Vagina (tissue), 2 donors: Measurements from ENCODE around the gene S100A9.

ENCODE experiments used
- POLR2A ChIP-seq, 2 donors: fragments of 450-650 bp; IDR thresholded peaks; one replicate each; pipeline ENCODE4 v1.6.1; 2017; ENCODE audit warnings: antibody characterized with exemption in 2 of 2, mild to moderate bottlenecking in 2 of 2, moderate library complexity in 2 of 2
- POLR2AphosphoS5 ChIP-seq, 2 donors: sonication (generic); formaldehyde crosslinking; IDR thresholded peaks; one replicate each; pipeline ENCODE4 v1.9.0; 2017; ENCODE audit warnings: antibody characterized with exemption in 2 of 2, mild to moderate bottlenecking in 2 of 2, low read depth in 1 of 2; ENCODE audit not compliant: insufficient read depth in 1 of 2
- TF ChIP-seq, protein P1 (sequence below), 3 experiments: fragments of 450-650 bp in 2 of 3; fragments of 200-600 bp in 1 of 3; sonication (generic) in 1 of 3; IDR thresholded peaks; one replicate each; pipeline ENCODE4 v1.5.1; 2017 to 2019; ENCODE audit warnings: antibody characterized with exemption in 3 of 3, mild to moderate bottlenecking in 2 of 3, moderate library complexity in 2 of 3

DNA sequence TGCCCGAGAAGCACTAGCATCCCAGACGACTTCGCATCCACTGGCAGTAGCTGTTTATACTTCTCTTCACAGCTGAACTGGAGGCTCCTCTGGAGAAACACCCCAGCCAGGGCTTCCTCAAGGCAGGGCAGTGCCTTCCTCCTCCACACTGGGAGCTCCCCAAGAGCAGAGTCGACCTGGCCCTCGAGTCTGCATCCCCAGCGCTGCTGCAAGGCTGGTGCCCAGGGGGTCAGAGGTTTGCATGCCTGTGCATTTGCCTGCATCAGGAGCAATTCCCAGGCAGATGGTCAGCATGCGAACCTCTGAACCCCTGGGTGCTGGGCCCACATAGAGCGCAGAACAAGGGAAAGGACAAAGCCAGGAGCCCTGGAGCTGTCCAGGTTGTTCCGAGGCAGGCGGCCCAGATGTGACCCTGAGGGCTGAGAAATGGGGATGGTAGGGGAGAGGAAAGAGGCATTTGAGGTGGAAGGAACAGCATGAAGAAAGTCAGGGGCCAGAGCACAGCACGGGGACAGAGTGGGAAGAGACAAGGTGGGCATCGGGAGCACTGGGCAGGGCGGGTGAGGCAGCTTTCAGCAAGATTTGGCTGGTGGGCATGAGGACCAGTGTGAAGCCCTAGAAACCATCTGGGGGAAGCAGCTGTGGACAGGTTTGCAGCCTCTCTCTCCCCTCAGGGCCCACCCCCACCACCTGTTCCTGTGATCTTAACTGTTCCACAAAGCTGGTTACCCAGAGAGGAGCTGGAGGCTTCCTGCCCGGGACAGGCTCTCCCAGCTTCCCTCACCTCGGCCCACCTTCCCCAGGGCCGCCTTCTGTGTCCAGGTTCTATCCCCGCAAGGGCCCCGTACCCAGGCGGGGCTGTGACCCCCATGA, 39.6 kb downstream of the S100A9 start:
- TF ChIP-seq POLR2A (IDR thresholded peaks at IDR 0.05) (no peak), POLR2AphosphoS5 (IDR thresholded peaks at IDR 0.05; ENCODE audit: insufficient read depth in 1 of 2, low read depth in 1 of 2) (no peak)
- TF ChIP-seq, protein P1, sequence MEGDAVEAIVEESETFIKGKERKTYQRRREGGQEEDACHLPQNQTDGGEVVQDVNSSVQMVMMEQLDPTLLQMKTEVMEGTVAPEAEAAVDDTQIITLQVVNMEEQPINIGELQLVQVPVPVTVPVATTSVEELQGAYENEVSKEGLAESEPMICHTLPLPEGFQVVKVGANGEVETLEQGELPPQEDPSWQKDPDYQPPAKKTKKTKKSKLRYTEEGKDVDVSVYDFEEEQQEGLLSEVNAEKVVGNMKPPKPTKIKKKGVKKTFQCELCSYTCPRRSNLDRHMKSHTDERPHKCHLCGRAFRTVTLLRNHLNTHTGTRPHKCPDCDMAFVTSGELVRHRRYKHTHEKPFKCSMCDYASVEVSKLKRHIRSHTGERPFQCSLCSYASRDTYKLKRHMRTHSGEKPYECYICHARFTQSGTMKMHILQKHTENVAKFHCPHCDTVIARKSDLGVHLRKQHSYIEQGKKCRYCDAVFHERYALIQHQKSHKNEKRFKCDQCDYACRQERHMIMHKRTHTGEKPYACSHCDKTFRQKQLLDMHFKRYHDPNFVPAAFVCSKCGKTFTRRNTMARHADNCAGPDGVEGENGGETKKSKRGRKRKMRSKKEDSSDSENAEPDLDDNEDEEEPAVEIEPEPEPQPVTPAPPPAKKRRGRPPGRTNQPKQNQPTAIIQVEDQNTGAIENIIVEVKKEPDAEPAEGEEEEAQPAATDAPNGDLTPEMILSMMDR (IDR thresholded peaks at IDR 0.05), result no peak
